K562 (cell line): ENCODE results near the gene SLC5A10. TPM values are rescaled to one million over a fixed set of nuclear protein-coding genes. Genes with fewer than 3 reads are reported as not detected.

ENCODE experiments used
- ATAC-seq: fragments of 200-7000 bp; cut with Tn5 transposase; 3 replicates; pipeline ENCODE4 v1.9.1; 2020; ENCODE audit warnings: moderate library complexity
- BruUV-seq: library from RNA; stranded (reverse); fragments of 400-500 nt; replicated peaks from 2 replicates; lab custom pipeline; 2021; lab: Mats Ljungman, UMichigan
- CTCF ChIA-PET: fragments of 300-600 bp; formaldehyde crosslinking; extraction: SDS; loops from one replicate; lab custom pipeline; 2021; ENCODE audit warnings: low intra/inter-chr PET ratio; lab: Yijun Ruan, JAX
- POLR2A ChIA-PET: fragments of 300-600, 350-650 bp; sonication (Branson Sonifier 250); formaldehyde crosslinking; extraction: SDS; loops from one replicate; lab custom pipeline; 2021; ENCODE audit warnings: antibody characterized with exemption, inconsistent platforms; lab: Yijun Ruan, JAX
- DNase-seq, 4 experiments: peaks; one replicate each; pipeline versions ENCODE4 v3.0.0 to v3.0.0-alpha.2; 2011 to 2018; ENCODE audit warnings: low spot score in 3 of 4, mixed read lengths in 3 of 4; ENCODE audit errors: extremely low read depth in 1 of 4
- FAIRE-seq: peaks from 2 replicates; lab custom pipeline; 2011; peaks lifted over from hg19 to GRCh38; lab: Jason Lieb, UNC
- H2AFZ ChIP-seq: 2 replicates; pipeline ENCODE4 v1.6.0; 2011; ENCODE audit warnings: low read depth, low read length, control low read depth, inconsistent platforms
- H3K27ac ChIP-seq: fragments of 200-600 bp; 3 replicates; pipeline ENCODE4 v1.8.0; 2011; ENCODE audit warnings: low read depth, mild to moderate bottlenecking, control low read depth, inconsistent platforms, low read length, moderate library complexity, mixed read lengths; ENCODE audit errors: extremely low read depth
- H3K27me3 ChIP-seq, 2 experiments: fragments of 300-600 bp in 1 of 2; 2 replicates in 1 of 2; 3 replicates in 1 of 2; pipeline versions ENCODE4 v1.6.0 to v1.8.0; 2011; ENCODE audit warnings: inconsistent platforms in 2 of 2, low read length in 2 of 2, mild to moderate bottlenecking in 1 of 2, mixed read lengths in 1 of 2, moderate library complexity in 1 of 2; ENCODE audit not compliant: control insufficient read depth in 2 of 2, insufficient read depth in 2 of 2
- H3K36me3 ChIP-seq: fragments of 300-600 bp; 3 replicates; pipeline ENCODE4 v1.8.0; 2011; ENCODE audit warnings: mild to moderate bottlenecking, low read length, inconsistent platforms; ENCODE audit not compliant: control insufficient read depth, insufficient read depth
- H3K4me1 ChIP-seq, 2 experiments: fragments of 200-600 bp in 1 of 2; replicated peaks in 1 of 2; 2 replicates in 1 of 2; 3 replicates in 1 of 2; pipeline versions ENCODE4 v1.5.1 to v1.8.0; 2011; ENCODE audit warnings: inconsistent platforms in 2 of 2, low read length in 2 of 2, mild to moderate bottlenecking in 1 of 2, mixed read lengths in 1 of 2, moderate library complexity in 1 of 2; ENCODE audit not compliant: control insufficient read depth in 2 of 2, insufficient read depth in 2 of 2
- H3K4me2 ChIP-seq: 2 replicates; pipeline ENCODE4 v1.6.1; 2011; ENCODE audit warnings: low read length, control low read depth, inconsistent platforms, mixed read lengths; ENCODE audit not compliant: insufficient read depth
- H3K4me3 ChIP-seq: fragments of 200-600 bp; sonication (generic), shearing (Covaris generic); 2 replicates; pipeline ENCODE4 v1.5.1; 2016; ENCODE audit warnings: control low read depth, inconsistent platforms
- H3K79me2 ChIP-seq: fragments of 200-600 bp; 3 replicates; pipeline ENCODE4 v1.8.0; 2011; ENCODE audit warnings: low read length, inconsistent platforms; ENCODE audit not compliant: control insufficient read depth, insufficient read depth
- H3K9ac ChIP-seq, 2 experiments: 2 replicates each; pipeline versions ENCODE4 v1.6.0 to v1.6.1; 2011; ENCODE audit warnings: low read depth in 2 of 2, low read length in 2 of 2, control low read depth in 1 of 2, inconsistent platforms in 1 of 2, mild to moderate bottlenecking in 1 of 2, mixed read lengths in 1 of 2; ENCODE audit not compliant: insufficient read depth in 1 of 2
- H3K9me1 ChIP-seq: one replicate; pipeline ENCODE4 v1.6.0; 2011; ENCODE audit warnings: inconsistent platforms, mild to moderate bottlenecking, low read length, moderate library complexity; ENCODE audit not compliant: control insufficient read depth, insufficient read depth
- H3K9me3 ChIP-seq: replicated peaks from 2 replicates; pipeline ENCODE4 v1.5.1; 2011; ENCODE audit warnings: low read depth, low read length, inconsistent platforms; ENCODE audit not compliant: control insufficient read depth, insufficient read depth
- H4K20me1 ChIP-seq: replicated peaks from 2 replicates; pipeline ENCODE4 v1.6.1; 2011; ENCODE audit warnings: low read length, inconsistent platforms, mixed read lengths; ENCODE audit not compliant: control insufficient read depth, insufficient read depth
- BCOR ChIP-seq: fragments of 450-650 bp; IDR thresholded peaks from 2 replicates; pipeline ENCODE4 v1.6.1; 2016
- BMI1 ChIP-seq: fragments of 150-350 bp; IDR thresholded peaks from 2 replicates; pipeline ENCODE4 v1.6.1; 2014; ENCODE audit warnings: low read length
- E2F3 ChIP-seq: fragments of 250-450 bp; sonication (Bioruptor Pico); IDR thresholded peaks from 2 replicates; pipeline ENCODE4 v1.4.0; 2020; ENCODE audit warnings: mild to moderate bottlenecking
- HIVEP1 ChIP-seq: fragments of 250-450 bp; sonication (Bioruptor Pico); IDR thresholded peaks from 2 replicates; pipeline ENCODE4 v1.4.0; 2020; ENCODE audit warnings: mild to moderate bottlenecking
- JUNB ChIP-seq: fragments of 450-650 bp; formaldehyde crosslinking; conservative IDR thresholded peaks from 2 replicates; pipeline ENCODE4 v1.4.0; 2020; ENCODE audit warnings: mild to moderate bottlenecking
- MCM2 ChIP-seq: fragments of 450-650 bp; IDR thresholded peaks from 2 replicates; pipeline ENCODE4 v1.6.1; 2017; ENCODE audit warnings: low read depth, mild to moderate bottlenecking
- MED1 ChIP-seq: sonication (generic); formaldehyde crosslinking; IDR thresholded peaks from 2 replicates; pipeline ENCODE4 v1.8.1; 2023; ENCODE audit warnings: missing genetic modification reagents, borderline replicate concordance
- NFXL1 ChIP-seq: fragments of 450-650 bp; formaldehyde crosslinking; IDR thresholded peaks from 2 replicates; pipeline ENCODE4 v1.4.0; 2021; ENCODE audit warnings: mild to moderate bottlenecking
- RB1 ChIP-seq: fragments of 450-650 bp; IDR thresholded peaks from 2 replicates; pipeline ENCODE4 v1.6.1; 2017; ENCODE audit warnings: low read depth, mild to moderate bottlenecking
- SMARCC2 ChIP-seq: fragments of 450-650 bp; IDR thresholded peaks from 2 replicates; pipeline ENCODE4 v1.6.1; 2017; ENCODE audit warnings: antibody characterized with exemption, moderate library complexity, mild to moderate bottlenecking, low read depth
- TAF9B ChIP-seq: fragments of 450-650 bp; IDR thresholded peaks from 2 replicates; pipeline ENCODE4 v1.6.1; 2018; ENCODE audit warnings: mild to moderate bottlenecking; ENCODE audit not compliant: partially characterized antibody
- TBP ChIP-seq: optimal IDR thresholded peaks from 2 replicates; pipeline ENCODE3; 2011; ENCODE audit warnings: low read depth, low read length, improper control_type of control experiment
- ZKSCAN1 ChIP-seq: fragments of 150-350 bp; IDR thresholded peaks from 2 replicates; pipeline ENCODE4 v1.6.1; 2016; ENCODE audit warnings: low read depth, low read length
- ZKSCAN3 ChIP-seq: fragments of 250-450 bp; sonication (Bioruptor Pico); IDR thresholded peaks from 2 replicates; pipeline ENCODE4 v1.4.0; 2020
- WGBS: fragments of 100-300 bp; shearing (Covaris generic); methylation state at CpG from one replicate; pipeline ENCODE4 v1.1.6; 2016; ENCODE audit warnings: low coverage, mixed read lengths; ENCODE audit not compliant: insufficient coverage; ENCODE audit errors: missing lambda C conversion rate; 5-methylcytosine and 5-hydroxymethylcytosine counted together
- in situ Hi-C: fragments of 300-500 bp; cut with MboI; formaldehyde crosslinking; loops from 4 replicates; pipeline ENCODE4 v1.15.0; 2018; ENCODE audit warnings: inconsistent platforms, mixed read lengths
- intact Hi-C: fragments of 100-400 bp; cut with micrococcal nuclease; formaldehyde crosslinking; loops from 2 replicates; pipeline ENCODE4 v1.14.2; 2022
- polyA plus RNA-seq, 8 experiments: library from polyadenylated mRNA; depleted of rRNA in 4 of 8; stranded (reverse) in 5 of 8; unstranded in 3 of 8; fragments of >200 nt; fragmentation: Nextera tagmentation in 2 of 8; fragmentation: Illumina TruSeq in 1 of 8; extraction: Ambion mirVana in 2 of 8; extraction: Trizol in 1 of 8; gene quantifications; 2 replicates each; pipeline versions ENCODE4 v1.2.1 to v1.2.3, GENCODE V29; 2011 to 2014; ENCODE audit warnings: inconsistent platforms in 1 of 8, missing spikeins in 1 of 8
- total RNA-seq, 7 experiments: library from RNA; depleted of rRNA in 6 of 7; stranded (reverse); fragments of >200 nt in 6 of 7; fragmentation: Illumina TruSeq in 2 of 7; extraction: Trizol in 2 of 7; gene quantifications; 2 replicates each; pipeline versions ENCODE4 v1.2.1 to v1.2.3, GENCODE V29; 2011 to 2021; ENCODE audit warnings: low replicate concordance in 1 of 7
- TF ChIP-seq, protein P1 (sequence below): fragments of 450-650 bp; formaldehyde crosslinking; IDR thresholded peaks from 2 replicates; pipeline ENCODE4 v1.4.0; 2020; ENCODE audit warnings: mild to moderate bottlenecking, moderate library complexity
- TF ChIP-seq, protein P2 (sequence below): sonication (generic); formaldehyde crosslinking; IDR thresholded peaks from 2 replicates; pipeline ENCODE4 v1.8.0; 2022; ENCODE audit warnings: missing genetic modification reagents, mild to moderate bottlenecking, borderline replicate concordance

Gene SLC5A10
- total and polyA plus RNA-seq, 9 of the 15 experiments (the other 6 are each of a cell fraction or from before 2014, with no cell fraction given) = 0.03 to 0.09 (median 0.03) TPM; not detected in 5

DNA sequence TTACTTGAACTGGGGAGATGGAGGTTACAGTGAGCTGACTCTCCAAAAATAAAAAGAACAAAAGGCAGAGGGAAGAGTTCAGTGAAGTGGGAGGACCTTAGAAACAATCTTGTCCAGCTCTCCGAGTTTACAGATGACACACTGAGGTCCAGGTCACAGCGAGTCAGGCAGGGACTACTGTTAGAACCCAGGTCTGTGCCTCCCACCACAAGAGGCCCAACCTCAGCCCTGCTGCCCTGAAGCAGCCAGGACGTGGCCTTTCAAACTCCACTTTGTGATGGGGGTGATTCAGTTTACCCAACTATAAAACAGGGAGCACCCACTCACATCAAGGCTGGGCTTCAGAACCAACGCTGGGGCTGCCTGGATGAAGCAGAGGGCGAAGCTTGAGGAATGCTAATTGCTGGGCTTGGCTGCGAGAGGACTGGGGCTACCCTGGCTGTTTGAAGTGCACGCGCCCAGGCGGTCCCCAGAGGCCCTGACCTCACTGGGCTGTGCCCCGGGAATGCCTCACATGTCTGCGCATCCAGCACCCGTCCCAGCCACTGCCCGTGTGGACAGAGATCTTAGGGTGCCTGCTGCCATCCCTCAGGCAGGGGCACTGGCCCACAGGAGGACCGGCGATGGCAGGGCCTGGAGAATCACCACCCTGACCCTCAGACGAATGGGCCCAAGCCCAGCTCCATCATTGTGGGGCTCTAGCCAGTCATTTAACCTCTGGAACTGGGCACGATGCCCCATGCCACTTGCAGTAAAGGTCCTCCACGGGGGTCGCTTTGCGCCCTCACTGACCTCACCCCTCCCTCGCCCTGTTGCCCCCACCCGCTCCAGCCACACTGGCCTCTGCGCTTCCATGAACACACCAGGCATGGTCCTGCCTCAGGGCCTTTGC lies 11.4 kb downstream of the SLC5A10 start:
- no peak for FAIRE-seq
- Histone ChIP-seq H3K27ac (no peak overlapping the region), H3K4me3 (no peak overlapping the region), H3K27me3 (no peaks in the 10 kb centered on the region), H3K4me2 (no peak overlapping the region), H3K4me1 (peaks cover 0 to 39% of the 10 kb centered on the region in 2 experiments; a peak in 3 of 5 replicates), H3K36me3 (no peaks in the 10 kb centered on the region), H3K9me1 (no peaks in the 10 kb centered on the region), H3K9me3 (no peaks in the 10 kb centered on the region), H3K79me2 (no peaks in the 10 kb centered on the region), H2AFZ (no peak overlapping the region), H4K20me1 (0 out of 2 replicates have a peak, but pooled peaks cover 3% of the 10 kb centered on the region), H3K9ac (no peak overlapping the region)
- no TSS peak for BruUV-seq
- TF ChIP-seq BCOR (no peak), HIVEP1 (CRISPR knock-in tag) (no peak), TBP (no peak), ZKSCAN1 (no peak), BMI1 (no peak)
- WGBS = 66% methylated on average over 17 of the region's 23 CpGs
- intact Hi-C loops = no loop called here
- ChIA-PET CTCF (no interaction called here), POLR2A (interaction anchor here (0.6 to 0.9 kb wide), 2 partner anchors 55 to 390 kb away, joined by 3 read pairs; no protein-coding TSS in a partner anchor)
- DNase-seq = no peak
- ATAC-seq = no peak
- in situ Hi-C loops = no loop called here

DNA sequence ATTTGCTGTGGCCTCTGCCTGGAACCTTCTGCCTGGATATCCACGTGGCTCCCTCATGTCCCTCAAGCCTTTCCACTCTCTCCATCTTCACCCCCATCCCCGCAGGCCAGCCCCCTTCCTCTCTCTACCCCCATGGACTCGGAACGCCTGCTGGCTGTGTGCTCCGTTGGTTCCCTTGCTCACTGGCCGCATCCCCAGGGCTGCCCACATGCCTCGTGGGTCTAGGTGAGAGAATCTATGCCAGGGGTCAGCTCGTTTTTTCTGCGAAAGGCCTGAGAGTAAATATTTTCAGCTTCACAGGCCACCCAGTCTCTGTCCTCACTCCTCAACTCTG lies 12.0 kb downstream of the SLC5A10 start:
- Histone ChIP-seq H3K4me2 (no peak overlapping the region), H3K4me1 (peaks cover 0 to 42% of the 10 kb centered on the region in 2 experiments; a peak in 3 of 5 replicates), H3K36me3 (no peaks in the 10 kb centered on the region), H3K4me3 (no peak overlapping the region), H3K27me3 (no peaks in the 10 kb centered on the region), H3K9ac (no peak overlapping the region), H3K9me3 (no peaks in the 10 kb centered on the region), H3K9me1 (no peaks in the 10 kb centered on the region), H3K27ac (no peak overlapping the region), H2AFZ (no peak overlapping the region), H3K79me2 (no peaks in the 10 kb centered on the region), H4K20me1 (0 out of 2 replicates have a peak, but pooled peaks cover 3% of the 10 kb centered on the region)
- ChIA-PET CTCF (no interaction called here), POLR2A (interaction anchor here (0.6 kb wide), 1 partner anchor 54 kb away, joined by 3 read pairs; no protein-coding TSS in a partner anchor)
- ATAC-seq (no peak), FAIRE-seq (no peak), DNase-seq (no peak)
- WGBS = 75% methylated on average over 4 of the region's 9 CpGs
- intact Hi-C loops (no loop called here), in situ Hi-C loops (no loop called here)
- BruUV-seq = no TSS peak
- no peak for TF ChIP-seq E2F3 (CRISPR knock-in tag)
- TF ChIP-seq, protein P1, sequence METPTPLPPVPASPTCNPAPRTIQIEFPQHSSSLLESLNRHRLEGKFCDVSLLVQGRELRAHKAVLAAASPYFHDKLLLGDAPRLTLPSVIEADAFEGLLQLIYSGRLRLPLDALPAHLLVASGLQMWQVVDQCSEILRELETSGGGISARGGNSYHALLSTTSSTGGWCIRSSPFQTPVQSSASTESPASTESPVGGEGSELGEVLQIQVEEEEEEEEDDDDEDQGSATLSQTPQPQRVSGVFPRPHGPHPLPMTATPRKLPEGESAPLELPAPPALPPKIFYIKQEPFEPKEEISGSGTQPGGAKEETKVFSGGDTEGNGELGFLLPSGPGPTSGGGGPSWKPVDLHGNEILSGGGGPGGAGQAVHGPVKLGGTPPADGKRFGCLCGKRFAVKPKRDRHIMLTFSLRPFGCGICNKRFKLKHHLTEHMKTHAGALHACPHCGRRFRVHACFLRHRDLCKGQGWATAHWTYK = no peak
- no peak for TF ChIP-seq TAF9B
- no peak for TF ChIP-seq SMARCC2
- TF ChIP-seq JUNB = no peak
- TF ChIP-seq, protein P2, sequence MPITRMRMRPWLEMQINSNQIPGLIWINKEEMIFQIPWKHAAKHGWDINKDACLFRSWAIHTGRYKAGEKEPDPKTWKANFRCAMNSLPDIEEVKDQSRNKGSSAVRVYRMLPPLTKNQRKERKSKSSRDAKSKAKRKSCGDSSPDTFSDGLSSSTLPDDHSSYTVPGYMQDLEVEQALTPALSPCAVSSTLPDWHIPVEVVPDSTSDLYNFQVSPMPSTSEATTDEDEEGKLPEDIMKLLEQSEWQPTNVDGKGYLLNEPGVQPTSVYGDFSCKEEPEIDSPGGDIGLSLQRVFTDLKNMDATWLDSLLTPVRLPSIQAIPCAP (CRISPR knock-in tag) = no peak
- TF ChIP-seq MCM2 = no peak
- TF ChIP-seq RB1 = no peak
- no peak for TF ChIP-seq MED1 (CRISPR knock-in tag)
- no peak for TF ChIP-seq NFXL1 (CRISPR knock-in tag)
- TF ChIP-seq ZKSCAN3 (CRISPR knock-in tag) = no peak
